ENCODE results near the gene ELAVL1.

ELAVL1 gene

DNA sequence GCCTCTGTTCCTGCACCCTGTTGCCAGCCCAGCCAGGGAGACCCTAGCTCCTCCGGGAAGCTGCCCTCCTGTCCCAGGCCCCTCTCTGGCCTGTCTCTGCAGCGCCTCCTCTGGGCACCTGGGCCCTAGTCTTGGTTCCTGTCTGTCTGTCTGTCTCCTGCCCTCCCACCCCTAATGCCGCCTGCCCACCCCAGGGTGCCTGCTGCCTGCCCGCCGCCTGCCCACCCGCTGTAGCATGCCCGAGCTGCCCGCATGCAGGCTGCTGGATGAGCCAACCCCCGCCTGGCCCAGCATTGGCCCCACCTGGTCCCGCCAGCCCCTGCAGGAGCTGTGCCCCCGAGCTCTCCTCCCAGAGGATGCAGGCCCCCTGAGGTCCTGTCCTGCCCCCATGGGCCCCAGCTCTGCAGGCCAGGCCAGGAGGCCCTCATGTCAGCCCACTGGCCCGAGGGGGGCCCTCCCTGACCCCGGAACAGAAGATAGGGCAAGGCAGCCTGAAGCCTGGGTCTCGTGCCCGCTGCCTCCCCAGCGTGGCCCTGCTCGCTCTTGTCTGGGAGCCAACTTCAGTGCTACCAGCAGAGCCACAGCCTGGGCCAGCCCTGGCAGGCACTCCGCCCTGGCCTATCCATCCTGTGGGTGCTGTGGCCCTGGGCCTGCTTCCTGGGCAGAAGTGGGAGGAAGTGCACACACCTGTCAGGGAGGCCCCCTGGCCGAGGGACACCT, 96.5 kb downstream of the ELAVL1 start:
- no peak for DNase-seq
